ENCODE results near the gene TMEM231.

- TF ChIP-seq POLR2A (IDR thresholded peaks at IDR 0.05; ENCODE audit: borderline replicate concordance, extremely low read depth, insufficient read depth, insufficient read length) (no peak), EGR1 (IDR thresholded peaks at IDR 0.05; ENCODE audit: low read depth) (no peak)
Observed at GRCh38 chr16:75534560-75535205, 21.4 kb downstream of the TMEM231 start.
